Stimulated activated CD4-positive, alpha-beta T cell treated with anti-CD3 and anti-CD28 coated beads, Interleukin-15, amount 100 ng/mL, for 1 hour (primary cell): Measurements from ENCODE around the gene NKX2-8.

Experiments
- DNase-seq, 2 donors: peaks; one replicate each; pipeline ENCODE4 v3.0.0-alpha.2; 2020; ENCODE audit warnings: low read depth in 1 of 2, low spot score in 1 of 2

The NKX2-8 gene

DNA sequence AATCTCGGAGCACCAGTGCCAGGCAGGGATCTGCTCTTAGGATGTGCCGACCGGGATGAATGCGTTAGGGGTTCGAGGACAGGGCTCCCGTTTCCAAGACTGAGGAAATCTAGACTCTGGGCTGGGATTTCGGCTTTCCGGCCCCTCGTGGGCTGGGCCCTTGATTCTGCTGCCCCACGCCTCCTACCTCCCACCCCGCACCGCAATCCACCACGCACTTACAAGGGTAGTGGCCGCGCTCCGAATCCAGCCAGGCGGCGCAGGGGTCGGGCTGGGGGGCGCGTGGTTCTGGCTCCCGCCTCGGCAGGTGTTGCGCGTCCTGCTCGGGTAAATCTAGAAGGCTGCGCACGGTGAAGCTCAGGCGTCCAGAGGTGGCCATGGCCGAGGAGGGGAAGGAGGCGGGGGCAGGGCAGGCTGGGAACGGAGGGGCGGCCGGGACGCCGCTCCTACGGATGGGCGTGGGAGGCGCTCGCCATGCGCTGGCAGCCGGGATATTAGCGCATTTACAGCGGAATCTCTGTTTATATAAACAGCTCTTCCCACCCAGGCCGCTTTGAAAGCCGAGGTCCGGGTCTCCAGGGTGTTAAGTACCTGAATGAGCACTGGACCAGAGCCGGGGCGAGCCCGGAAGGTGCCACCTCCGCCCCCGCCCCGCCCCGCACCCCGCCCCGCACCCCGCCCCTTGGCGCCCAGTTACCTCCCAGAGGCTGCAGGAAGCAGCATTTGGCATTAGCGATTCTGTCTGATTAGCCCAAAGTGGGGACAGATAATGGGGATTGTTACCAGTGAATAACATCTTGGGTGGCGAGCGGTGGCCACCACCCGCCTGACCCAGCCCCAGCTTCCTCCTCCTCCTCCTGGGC lies at the start of gene NKX2-8:
TSS of gene NKX2-8 (minus strand) at position 604 of the 863 bp plus-strand sequence. CDS start at position 379, 225 bp downstream.
- DNase-seq: no peak

- DNase-seq: no peak
Observed at GRCh38 chr14:36627981-36628380, 45.6 kb upstream of the NKX2-8 start.

DNA sequence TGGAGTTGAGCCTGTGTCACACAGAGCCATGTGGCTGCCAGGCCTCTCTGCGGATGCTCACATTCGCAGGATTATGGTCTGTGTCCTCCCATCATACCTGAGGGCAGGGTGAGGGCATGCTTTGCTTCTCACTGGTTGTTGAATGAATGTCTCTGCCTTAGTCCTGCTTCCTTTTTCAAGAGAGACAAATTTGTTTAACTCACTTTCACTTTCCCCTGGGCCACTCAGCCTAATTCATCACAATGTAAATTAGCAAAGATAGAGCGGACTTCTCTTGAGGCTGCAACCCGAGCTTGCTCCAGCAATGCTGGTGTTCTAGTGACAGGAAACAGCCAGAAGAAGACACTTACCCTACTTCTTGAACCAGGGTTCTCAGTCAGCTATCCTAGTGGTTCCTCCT lies 43.7 kb upstream of the NKX2-8 start:
- no peak for DNase-seq

- DNase-seq: no peak
Observed at GRCh38 chr14:36625436-36625835, 43.0 kb upstream of the NKX2-8 start.

DNA sequence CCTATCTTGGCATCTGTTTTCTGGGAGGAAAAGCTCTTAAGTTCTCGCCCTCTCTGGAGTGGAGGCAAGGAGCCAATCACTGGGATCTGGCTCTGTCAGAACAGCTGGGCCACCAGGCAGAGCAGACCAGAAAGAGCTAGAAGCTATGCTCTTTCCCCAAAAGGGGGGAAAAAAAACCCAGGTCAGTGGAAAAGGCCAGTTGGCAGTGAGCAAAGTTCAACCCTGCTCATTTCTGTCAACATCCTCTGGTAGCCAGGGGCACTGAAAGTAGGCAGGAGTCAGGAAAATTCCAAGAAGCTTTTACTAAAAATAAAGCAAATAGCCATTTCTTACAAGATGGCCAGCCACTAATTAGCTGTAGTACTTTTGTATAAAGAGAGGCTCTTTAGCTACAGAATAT lies 42.6 kb upstream of the NKX2-8 start:
- DNase-seq: no peak

- DNase-seq: no peak
Observed at GRCh38 chr14:36619853-36620252, 37.4 kb upstream of the NKX2-8 start.

DNA sequence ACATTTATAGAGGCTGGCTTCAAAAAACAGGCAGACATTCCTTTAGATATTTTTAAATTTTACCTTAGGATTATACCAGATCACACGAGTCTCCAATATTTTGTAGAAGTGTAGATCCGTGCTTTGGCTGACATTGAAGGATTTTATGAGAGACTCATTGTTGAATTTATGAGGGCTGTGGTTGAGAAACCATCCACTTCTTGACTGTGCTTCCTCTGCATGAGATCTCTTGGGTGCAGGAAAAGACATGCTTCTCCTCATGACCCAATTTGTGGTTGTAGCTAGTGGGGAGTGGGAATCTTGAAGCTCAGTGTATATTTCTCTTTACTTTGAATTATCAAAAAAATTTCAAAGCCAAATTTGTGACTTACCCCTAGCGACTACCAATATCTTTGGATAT lies 36.7 kb upstream of the NKX2-8 start:
- DNase-seq: no peak

DNA sequence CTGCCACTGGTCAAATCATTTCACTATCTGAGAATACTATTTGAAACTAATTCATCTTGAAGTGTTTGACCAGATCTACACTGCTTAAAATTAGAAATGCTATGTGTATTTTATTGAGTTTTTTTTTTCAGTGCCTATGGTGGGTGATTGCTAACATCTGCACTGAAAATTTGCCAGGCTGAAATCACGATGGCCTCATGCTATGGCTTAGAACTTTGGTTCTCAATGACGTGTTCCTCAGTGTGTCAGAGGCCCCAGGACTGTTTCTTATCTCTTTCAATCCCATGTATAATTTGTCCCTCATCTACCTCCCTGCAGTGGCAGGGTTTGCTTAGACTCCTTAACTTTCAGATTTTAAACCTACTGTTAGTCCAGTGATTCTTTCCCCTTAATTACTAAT lies 36.2 kb upstream of the NKX2-8 start:
- DNase-seq: no peak

DNA sequence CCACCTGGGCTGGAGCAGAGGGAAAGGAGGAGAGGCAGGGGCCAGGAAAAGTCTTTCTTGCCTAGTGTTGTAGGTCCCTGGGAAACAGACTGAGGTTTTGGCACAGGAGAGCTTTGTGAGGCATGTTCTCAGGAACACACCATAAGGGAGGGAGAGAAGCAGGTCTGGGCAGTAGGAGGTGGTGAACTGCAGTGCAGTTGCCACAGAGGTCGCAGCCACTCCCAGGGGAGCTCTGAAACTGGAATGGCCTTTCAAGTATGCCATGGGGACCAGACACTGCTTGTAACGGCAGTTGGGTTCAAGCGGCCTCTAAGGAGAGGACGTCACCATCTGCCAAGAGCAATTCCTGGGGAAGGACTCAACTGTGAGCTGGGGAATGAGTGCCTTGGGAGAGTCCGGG lies 35.4 kb upstream of the NKX2-8 start:
- no peak for DNase-seq

DNA sequence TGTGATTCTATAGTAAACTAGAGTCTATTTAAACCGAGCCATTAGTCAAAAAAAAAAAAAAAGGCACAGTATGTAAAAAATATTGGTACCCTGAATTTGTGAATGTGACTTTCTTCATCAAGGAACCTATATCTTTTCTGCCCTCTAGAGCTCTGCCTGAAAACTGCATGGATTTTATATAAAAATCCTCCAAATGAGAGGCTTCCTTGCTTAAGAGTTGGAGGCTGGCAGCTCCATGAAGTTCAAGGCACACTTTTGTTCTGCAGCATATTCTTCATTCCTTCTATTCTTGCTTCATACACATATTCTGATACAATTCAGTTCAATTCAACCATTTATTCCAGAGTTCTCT lies 23.1 kb upstream of the NKX2-8 start:
- no peak for DNase-seq

GRCh38 chr14:36604757-36605505 lies 22.5 kb upstream of the NKX2-8 start:
- no peak for DNase-seq

DNA sequence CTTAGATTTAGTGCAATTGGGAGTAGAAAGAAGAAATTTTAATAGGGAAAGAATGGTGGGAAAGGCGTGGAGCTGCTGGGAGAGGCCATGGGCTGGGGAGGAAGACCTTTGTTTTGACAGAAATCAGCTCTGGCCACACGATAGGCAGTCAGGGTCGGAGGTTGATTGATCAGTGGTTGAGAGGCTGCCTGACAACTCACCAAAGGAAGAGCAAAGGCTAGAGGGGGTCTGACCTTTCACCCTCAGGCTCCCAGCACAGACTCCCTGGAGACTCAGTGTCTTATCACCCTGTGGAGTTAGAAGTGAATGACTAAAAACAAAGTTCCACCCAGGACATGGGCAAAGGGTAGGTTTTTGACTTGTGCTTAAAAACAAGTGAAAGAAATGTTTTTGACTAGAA lies 18.0 kb upstream of the NKX2-8 start:
- DNase-seq: no peak

DNA sequence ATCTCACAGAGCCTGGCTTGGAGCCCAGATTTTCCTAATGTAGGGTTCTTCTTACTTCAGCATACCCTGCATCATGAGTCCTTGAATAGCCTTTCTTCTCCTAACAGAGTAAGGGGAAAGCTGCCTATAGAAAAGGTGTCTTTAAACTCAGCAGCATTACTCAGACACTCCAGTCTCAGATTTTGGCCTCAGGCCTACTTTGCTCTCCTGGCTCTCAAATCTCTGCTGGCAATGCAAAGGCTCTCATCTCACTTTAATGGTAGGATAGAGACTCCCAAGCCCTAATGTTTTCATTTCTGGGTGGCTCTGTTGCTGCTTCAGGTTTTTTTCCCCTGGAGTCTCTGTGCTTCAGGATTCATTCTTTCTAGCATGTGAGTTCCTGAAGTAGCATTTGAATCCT lies 9.1 kb upstream of the NKX2-8 start:
- DNase-seq: no peak

DNA sequence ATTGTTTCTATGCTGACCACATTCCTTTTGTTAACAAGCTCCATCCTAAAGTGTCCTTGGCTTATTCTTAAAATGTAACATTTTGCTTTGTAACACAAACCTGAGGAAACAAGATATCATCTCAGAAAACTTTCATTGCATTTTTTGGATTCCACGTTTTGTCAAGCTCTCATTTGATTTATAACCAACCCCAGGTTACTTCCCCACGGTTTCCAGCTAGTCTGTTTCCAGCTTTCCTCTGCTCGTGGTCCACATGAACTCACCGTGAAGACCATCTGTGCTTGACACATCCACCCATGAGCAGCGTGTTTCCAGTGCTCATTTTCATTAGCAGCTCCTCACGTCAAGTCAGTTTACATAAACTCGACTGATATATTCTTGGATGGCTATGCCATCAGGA lies 6.4 kb upstream of the NKX2-8 start:
- DNase-seq: no peak

- no peak for DNase-seq
Observed at GRCh38 chr14:36588119-36588518, 5.7 kb upstream of the NKX2-8 start.

GRCh38 chr14:36585100-36585499 lies 2.7 kb upstream of the NKX2-8 start:
- DNase-seq: no peak

GRCh38 chr14:36583893-36584811 lies 1.7 kb upstream of the NKX2-8 start:
- DNase-seq: no peak

GRCh38 chr14:36583242-36583892 lies 953 bp upstream of the NKX2-8 start:
- DNase-seq: no peak

DNA sequence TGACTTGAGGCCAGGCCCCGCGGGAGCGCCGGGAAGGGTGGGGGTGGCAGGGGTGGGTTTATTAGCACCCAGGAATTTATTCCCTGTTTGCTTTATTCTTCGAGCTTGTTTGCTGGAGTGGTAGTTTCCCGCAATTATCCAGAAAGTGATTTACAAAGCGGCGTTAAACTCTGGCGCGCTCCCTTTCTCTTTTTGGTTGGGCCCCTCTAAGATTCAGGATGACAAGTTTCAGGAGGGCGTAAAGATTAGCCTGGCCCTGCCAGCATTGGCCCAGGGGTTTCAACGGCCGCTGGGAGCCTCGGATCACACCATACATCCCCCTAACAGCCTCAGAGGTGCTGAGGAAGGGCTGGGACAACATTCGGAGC lies 444 bp upstream of the NKX2-8 start:
- no peak for DNase-seq

DNA sequence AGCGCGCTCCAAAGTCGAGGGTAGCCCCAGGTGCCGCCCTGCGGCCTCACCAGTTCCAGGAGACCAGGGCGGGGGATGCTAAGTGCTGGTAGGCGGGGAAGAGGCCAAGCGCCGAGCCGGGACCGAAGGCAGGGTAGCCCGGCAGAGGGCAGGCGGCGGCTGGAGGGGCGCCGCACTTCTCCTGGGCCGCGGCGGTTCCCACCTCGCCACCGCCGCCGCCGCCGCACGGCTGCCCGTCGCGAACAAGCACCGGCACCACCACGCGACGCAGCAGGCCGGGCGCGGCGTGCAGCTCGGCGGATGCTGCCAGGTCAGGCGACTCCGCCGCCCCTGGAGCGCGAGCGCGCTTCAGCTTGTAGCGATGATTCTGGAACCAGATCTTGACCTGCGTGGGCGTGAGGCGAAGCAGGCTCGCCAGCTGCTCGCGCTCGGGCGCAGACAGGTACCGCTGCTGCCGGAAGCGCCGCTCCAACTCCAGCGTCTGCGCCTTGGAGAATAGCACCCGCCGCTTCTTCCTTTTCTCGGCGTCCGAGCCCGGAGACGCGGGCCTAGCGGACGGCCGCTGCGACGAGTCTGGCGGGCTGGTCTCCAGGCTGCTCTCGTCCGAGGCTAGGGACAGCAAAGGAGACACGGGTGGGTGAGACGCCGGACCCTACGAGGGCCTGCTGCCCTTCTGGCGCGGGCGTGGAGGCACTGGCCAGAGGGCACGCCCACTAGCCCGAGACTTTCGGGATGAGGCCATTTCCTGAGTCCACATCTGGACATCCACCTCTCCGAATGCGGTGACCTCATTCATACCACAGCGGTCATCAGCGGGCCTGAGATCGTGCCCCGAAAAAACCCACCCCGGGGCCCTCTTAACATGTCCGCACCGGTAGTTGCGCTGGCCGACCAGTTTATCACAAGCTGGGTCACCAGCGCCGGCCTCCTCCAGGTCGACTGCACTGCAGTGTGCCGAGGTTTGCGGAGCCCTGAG lies 1.3 kb downstream of the NKX2-8 start:
- DNase-seq: no peak
